Uterus (tissue), 4 donors: Measurements from ENCODE around the gene WDR12. TPM values are rescaled to one million over a fixed set of nuclear protein-coding genes. Genes with fewer than 3 reads are reported as not detected.
"Not testable (repeated sequence)": the region's sequence is repeated elsewhere in the genome, so short reads cannot be mapped to it uniquely, and the experiment has no call there.

ENCODE experiments used
- DNase-seq, 2 donors: peaks; one replicate each; pipeline ENCODE4 v3.0.0-alpha.2; 2019 to 2020
- H3K27ac ChIP-seq, 2 donors: fragments of 200-600 bp; sonication (generic); 1 replicate in 1 of 2; 2 replicates in 1 of 2; pipeline ENCODE4 v1.5.1; 2016 to 2018
- H3K27me3 ChIP-seq, 2 donors: fragments of 200-600 bp; sonication (generic); one replicate each; pipeline ENCODE4 v1.5.1; 2018 to 2019; ENCODE audit warnings: control low read depth in 1 of 2
- H3K36me3 ChIP-seq, 2 donors: fragments of 200-600 bp; sonication (generic); one replicate each; pipeline ENCODE4 v1.5.1; 2019; ENCODE audit warnings: control low read depth in 1 of 2
- H3K4me1 ChIP-seq, 2 donors: fragments of 200-600 bp; sonication (generic); one replicate each; pipeline ENCODE4 v1.5.1; 2018 to 2019; ENCODE audit warnings: control low read depth in 1 of 2
- H3K4me3 ChIP-seq, 2 donors: fragments of 200-600 bp; sonication (generic); 1 replicate in 1 of 2; 2 replicates in 1 of 2; pipeline ENCODE4 v1.5.1; 2018 to 2019; ENCODE audit warnings: mild to moderate bottlenecking in 1 of 2
- H3K9me3 ChIP-seq, 2 donors: fragments of 200-600 bp; sonication (generic); one replicate each; pipeline ENCODE4 v1.5.1; 2019; ENCODE audit warnings: control low read depth in 1 of 2
- CTCF ChIP-seq, 4 experiments: fragments of 200-600 bp in 2 of 4; fragments of 450-650 bp in 2 of 4; sonication (generic) in 2 of 4; IDR thresholded peaks; one replicate each; pipeline ENCODE4 v1.5.1; 2016 to 2019; ENCODE audit warnings: antibody characterized with exemption in 4 of 4, mild to moderate bottlenecking in 2 of 4, moderate library complexity in 1 of 4
- POLR2A ChIP-seq, 2 donors: fragments of 450-650 bp; IDR thresholded peaks; one replicate each; pipeline ENCODE4 v1.6.1; 2016; ENCODE audit warnings: antibody characterized with exemption in 2 of 2, mild to moderate bottlenecking in 1 of 2, moderate library complexity in 1 of 2
- intact Hi-C: fragments of 100-400 bp; cut with DNase I; formaldehyde crosslinking; loops from one replicate; pipeline ENCODE4 v1.15.1; 2023; ENCODE audit warnings: low total_unique reads
- total RNA-seq, 4 donors: library from RNA; depleted of rRNA in 3 of 4; stranded (reverse); fragments of >200 nt in 3 of 4; gene quantifications; one replicate each; pipeline versions ENCODE4 v1.1.0 to v1.2.4, GENCODE V29; 2014 to 2023
- donor health status: DM: yes; HTN: yes; CAD: no.

Gene WDR12
- total RNA-seq, 4 donors from 2014 or later, result 2.9 to 31.0 (median 15.0) TPM

GRCh38 chr2:202933958-202934357 is 22.5 kb upstream of the WDR12 start:
- Histone ChIP-seq H3K4me1 (no peaks in the 10 kb centered on the region), H3K27me3 (no peaks in the 10 kb centered on the region), H3K4me3 (no peak overlapping the region), H3K27ac (no peak overlapping the region), H3K9me3 (peaks cover 0 to 6% of the 10 kb centered on the region in 2 donors), H3K36me3 (no peaks in the 10 kb centered on the region)
- no peak for TF ChIP-seq POLR2A (IDR thresholded peaks at IDR 0.05)
- TF ChIP-seq CTCF (IDR thresholded peaks at IDR 0.05), result no peak
- intact Hi-C loops, result no loop called here
- no peak for DNase-seq

DNA sequence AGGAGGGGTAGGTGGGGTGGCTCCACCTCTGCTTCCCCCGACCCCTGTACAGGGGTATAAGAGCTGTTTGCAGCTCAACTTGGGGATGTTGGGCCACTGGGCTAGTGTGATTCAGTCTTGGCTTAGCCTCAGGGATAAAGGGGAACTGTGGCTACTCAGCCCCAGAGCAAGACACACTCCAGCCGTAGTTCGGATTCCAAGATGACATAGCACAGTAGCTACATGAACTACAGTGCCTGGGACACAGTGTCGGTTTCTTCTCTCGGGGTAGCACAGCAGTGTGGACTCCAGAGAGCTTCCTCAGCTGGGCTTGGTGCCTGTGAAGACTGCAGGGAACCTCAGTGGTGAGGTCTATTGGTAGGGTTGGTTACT is 21.7 kb upstream of the WDR12 start:
- H3K36me3 ChIP-seq, result no peaks in the 10 kb centered on the region

GRCh38 chr2:202932425-202933138 is 21.1 kb upstream of the WDR12 start:
- Histone ChIP-seq H3K4me3 (no peak overlapping the region), H3K36me3 (no peaks in the 10 kb centered on the region), H3K4me1 (no peaks in the 10 kb centered on the region), H3K27ac (no peak overlapping the region), H3K9me3 (no peaks in the 10 kb centered on the region), H3K27me3 (no peaks in the 10 kb centered on the region)
- TF ChIP-seq POLR2A (IDR thresholded peaks at IDR 0.05) (no peak), CTCF (IDR thresholded peaks at IDR 0.05) (no peak)
- DNase-seq, result no peak
- intact Hi-C loops, result no loop called here

More for the DNA sequence above, 21.7 kb upstream of the WDR12 start:
- TF ChIP-seq POLR2A (IDR thresholded peaks at IDR 0.05) (no peak), CTCF (IDR thresholded peaks at IDR 0.05) (no peak)
- no peaks in the 10 kb centered on the region for H3K9me3 ChIP-seq
- intact Hi-C loops, result no loop called here
- no peak overlapping the region for H3K4me3 ChIP-seq
- H3K27ac ChIP-seq, result no peak overlapping the region
- no peak for DNase-seq
- H3K27me3 ChIP-seq, result no peaks in the 10 kb centered on the region
- no peaks in the 10 kb centered on the region for H3K4me1 ChIP-seq

GRCh38 chr2:202918860-202919259 is 7.4 kb upstream of the WDR12 start:
- no peak overlapping the region for H3K27ac ChIP-seq
- no peaks in the 10 kb centered on the region for H3K27me3 ChIP-seq
- no peak for DNase-seq
- no peaks in the 10 kb centered on the region for H3K36me3 ChIP-seq
- no peak for TF ChIP-seq POLR2A (IDR thresholded peaks at IDR 0.05)
- TF ChIP-seq CTCF (IDR thresholded peaks at IDR 0.05), result no peak
- no peaks in the 10 kb centered on the region for H3K4me1 ChIP-seq
- intact Hi-C loops, result no loop called here
- no peak overlapping the region for H3K4me3 ChIP-seq
- H3K9me3 ChIP-seq, result no peaks in the 10 kb centered on the region

GRCh38 chr2:202912342-202913201 is 1.1 kb upstream of the WDR12 start:
- H3K4me1 ChIP-seq, intact Hi-C loops, H3K9me3 ChIP-seq, H3K27me3 ChIP-seq, H3K36me3 ChIP-seq: not testable (repeated sequence)
- peak in 1 of 2 donors; percentile 30 for DNase-seq
- H3K27ac ChIP-seq, result peak overlapping the region; percentile 90 to 95
- peak overlapping the region; percentile 78 to 80 for H3K4me3 ChIP-seq
